Osteocyte (in vitro differentiated cells): ENCODE measurements around the gene MYOZ2. TPM values are rescaled to one million over a fixed set of nuclear protein-coding genes. Genes with fewer than 3 reads are reported as not detected.
"Not testable (repeated sequence)": the region's sequence is repeated elsewhere in the genome, so short reads cannot be mapped to it uniquely, and the experiment has no call there.

Experiments used
- DNase-seq: peaks from one replicate; pipeline ENCODE4 v3.0.0; 2021; ENCODE audit warnings: mixed read lengths; ENCODE audit not compliant: unreplicated experiment; ENCODE audit errors: extremely low spot score
- H3K27ac Mint-ChIP-seq: one replicate; pipeline ENCODE4 v1.8.0; 2021; ENCODE audit warnings: mild to moderate bottlenecking, mixed read lengths; ENCODE audit not compliant: unreplicated experiment
- H3K27me3 Mint-ChIP-seq: one replicate; pipeline ENCODE4 v1.8.0; 2021; ENCODE audit warnings: mixed read lengths; ENCODE audit not compliant: unreplicated experiment
- H3K36me3 Mint-ChIP-seq: one replicate; pipeline ENCODE4 v1.8.0; 2021; ENCODE audit warnings: mixed read lengths; ENCODE audit not compliant: unreplicated experiment
- H3K4me1 Mint-ChIP-seq: one replicate; pipeline ENCODE4 v1.8.0; 2021; ENCODE audit warnings: mixed read lengths; ENCODE audit not compliant: unreplicated experiment
- H3K4me3 Mint-ChIP-seq: one replicate; pipeline ENCODE4 v1.8.0; 2021; ENCODE audit warnings: mild to moderate bottlenecking, moderate library complexity, mixed read lengths; ENCODE audit not compliant: unreplicated experiment
- H3K9me3 Mint-ChIP-seq: one replicate; pipeline ENCODE4 v1.8.0; 2021; ENCODE audit warnings: mixed read lengths; ENCODE audit not compliant: unreplicated experiment
- CTCF ChIP-seq: fragments of 200-600 bp; sonication (generic); IDR thresholded peaks from 2 replicates; pipeline ENCODE4 v1.5.0; 2021; ENCODE audit warnings: antibody characterized with exemption, mild to moderate bottlenecking, moderate library complexity
- total RNA-seq: library from RNA; stranded (reverse); gene quantifications from 2 replicates; pipeline ENCODE4 v1.2.1, GENCODE V29; 2021

The MYOZ2 gene
- total RNA-seq, 1 donor from 2014 or later, result not detected

- no peak overlapping the region for H3K27ac Mint-ChIP-seq
- peaks cover 20% of the 10 kb centered on the region for H3K4me1 Mint-ChIP-seq
- no peaks in the 10 kb centered on the region for H3K9me3 Mint-ChIP-seq
- no peak for TF ChIP-seq CTCF
- no peaks in the 10 kb centered on the region for H3K27me3 Mint-ChIP-seq
- no peak overlapping the region for H3K4me3 Mint-ChIP-seq
- no peak for DNase-seq
- no peaks in the 10 kb centered on the region for H3K36me3 Mint-ChIP-seq
These were observed 2.4 kb downstream of the MYOZ2 start for GRCh38 chr4:119138046-119138445.

GRCh38 chr4:119139311-119139710, 3.7 kb downstream of the MYOZ2 start:
- no peaks in the 10 kb centered on the region for H3K36me3 Mint-ChIP-seq
- no peak for DNase-seq
- H3K4me3 Mint-ChIP-seq, result no peak overlapping the region
- H3K9me3 Mint-ChIP-seq, result no peaks in the 10 kb centered on the region
- no peaks in the 10 kb centered on the region for H3K27me3 Mint-ChIP-seq
- no peak for TF ChIP-seq CTCF
- H3K4me1 Mint-ChIP-seq, result peaks cover 20% of the 10 kb centered on the region
- no peak overlapping the region for H3K27ac Mint-ChIP-seq

GRCh38 chr4:119139822-119140252, 4.2 kb downstream of the MYOZ2 start:
- TF ChIP-seq CTCF, result no peak
- no peaks in the 10 kb centered on the region for H3K27me3 Mint-ChIP-seq
- H3K27ac Mint-ChIP-seq, result no peak overlapping the region
- H3K36me3 Mint-ChIP-seq, result no peaks in the 10 kb centered on the region
- no peaks in the 10 kb centered on the region for H3K9me3 Mint-ChIP-seq
- peaks cover 20% of the 10 kb centered on the region for H3K4me1 Mint-ChIP-seq
- no peak for DNase-seq
- no peak overlapping the region for H3K4me3 Mint-ChIP-seq

GRCh38 chr4:119141283-119141682, 5.7 kb downstream of the MYOZ2 start:
- not testable (repeated sequence) for H3K36me3 Mint-ChIP-seq, H3K9me3 Mint-ChIP-seq, H3K27me3 Mint-ChIP-seq, H3K4me3 Mint-ChIP-seq, DNase-seq, H3K27ac Mint-ChIP-seq
- H3K4me1 Mint-ChIP-seq, result peaks cover 20% of the 10 kb centered on the region

- Mint-ChIP-seq H3K27ac (no peak overlapping the region), H3K9me3 (no peaks in the 10 kb centered on the region), H3K36me3 (no peaks in the 10 kb centered on the region), H3K4me3 (no peak overlapping the region), H3K4me1 (peaks cover 20% of the 10 kb centered on the region), H3K27me3 (no peaks in the 10 kb centered on the region)
- DNase-seq, result no peak
- no peak for TF ChIP-seq CTCF
These were observed 7.2 kb downstream of the MYOZ2 start for GRCh38 chr4:119142833-119143232.

- not testable (repeated sequence) for H3K36me3 Mint-ChIP-seq, H3K27me3 Mint-ChIP-seq, H3K27ac Mint-ChIP-seq, H3K9me3 Mint-ChIP-seq, DNase-seq, H3K4me3 Mint-ChIP-seq
- peaks cover 16% of the 10 kb centered on the region for H3K4me1 Mint-ChIP-seq
These were observed 7.7 kb downstream of the MYOZ2 start for GRCh38 chr4:119143341-119143740.
